Prostate gland (tissue), 2 donors: ENCODE measurements around the gene TTLL10.

Experiments
- POLR2A ChIP-seq: fragments of 450-650 bp; IDR thresholded peaks from one replicate; pipeline ENCODE4 v1.6.1; 2016; ENCODE audit warnings: antibody characterized with exemption, mild to moderate bottlenecking
- TF ChIP-seq, protein P1 (sequence below), 4 experiments: fragments of 200-600 bp in 2 of 4; fragments of 450-650 bp in 2 of 4; sonication (generic) in 2 of 4; IDR thresholded peaks; 1 replicate in 3 of 4; 2 replicates in 1 of 4; pipeline ENCODE4 v1.5.1; 2016 to 2019; ENCODE audit warnings: antibody characterized with exemption in 4 of 4, mild to moderate bottlenecking in 2 of 4, moderate library complexity in 2 of 4

- no peak for TF ChIP-seq POLR2A
- TF ChIP-seq, protein P1, sequence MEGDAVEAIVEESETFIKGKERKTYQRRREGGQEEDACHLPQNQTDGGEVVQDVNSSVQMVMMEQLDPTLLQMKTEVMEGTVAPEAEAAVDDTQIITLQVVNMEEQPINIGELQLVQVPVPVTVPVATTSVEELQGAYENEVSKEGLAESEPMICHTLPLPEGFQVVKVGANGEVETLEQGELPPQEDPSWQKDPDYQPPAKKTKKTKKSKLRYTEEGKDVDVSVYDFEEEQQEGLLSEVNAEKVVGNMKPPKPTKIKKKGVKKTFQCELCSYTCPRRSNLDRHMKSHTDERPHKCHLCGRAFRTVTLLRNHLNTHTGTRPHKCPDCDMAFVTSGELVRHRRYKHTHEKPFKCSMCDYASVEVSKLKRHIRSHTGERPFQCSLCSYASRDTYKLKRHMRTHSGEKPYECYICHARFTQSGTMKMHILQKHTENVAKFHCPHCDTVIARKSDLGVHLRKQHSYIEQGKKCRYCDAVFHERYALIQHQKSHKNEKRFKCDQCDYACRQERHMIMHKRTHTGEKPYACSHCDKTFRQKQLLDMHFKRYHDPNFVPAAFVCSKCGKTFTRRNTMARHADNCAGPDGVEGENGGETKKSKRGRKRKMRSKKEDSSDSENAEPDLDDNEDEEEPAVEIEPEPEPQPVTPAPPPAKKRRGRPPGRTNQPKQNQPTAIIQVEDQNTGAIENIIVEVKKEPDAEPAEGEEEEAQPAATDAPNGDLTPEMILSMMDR (IDR thresholded peaks at IDR 0.05), result no peak
Observed at GRCh38 chr1:1212780-1213344, 39.2 kb downstream of the TTLL10 start.
